Smooth muscle cell (in vitro differentiated cells): ENCODE results near the gene NEK10. TPM values are rescaled to one million over a fixed set of nuclear protein-coding genes. Genes with fewer than 3 reads are reported as not detected.

Experiments used
- DNase-seq: peaks from one replicate; lab custom pipeline; 2025; ENCODE audit not compliant: unreplicated experiment; lab: John Stamatoyannopoulos, UW
- H2AFZ ChIP-seq: fragments of 200-600 bp; sonication (generic); 2 replicates; pipeline ENCODE4 v1.6.0; 2016; ENCODE audit warnings: antibody characterized with exemption, low read depth, mild to moderate bottlenecking
- H3F3A ChIP-seq: fragments of 200-600 bp; sonication (generic); 2 replicates; pipeline ENCODE4 v1.6.0; 2017; ENCODE audit warnings: antibody characterized with exemption, low read depth
- H3K27ac ChIP-seq: fragments of 200-600 bp; sonication (generic); 2 replicates; pipeline ENCODE4 v1.5.1; 2016; ENCODE audit warnings: low read depth, mild to moderate bottlenecking
- H3K27me3 ChIP-seq: fragments of 200-600 bp; sonication (generic); 2 replicates; pipeline ENCODE4 v1.6.1; 2016; ENCODE audit warnings: low read depth, mild to moderate bottlenecking
- H3K36me3 ChIP-seq: fragments of 200-600 bp; sonication (generic); 2 replicates; pipeline ENCODE4 v1.5.1; 2016; ENCODE audit warnings: low read depth
- H3K4me1 ChIP-seq: fragments of 200-600 bp; sonication (generic); 2 replicates; pipeline ENCODE4 v1.5.1; 2016; ENCODE audit warnings: low read depth
- H3K4me2 ChIP-seq: fragments of 200-600 bp; sonication (generic); 2 replicates; pipeline ENCODE4 v1.6.0; 2016; ENCODE audit warnings: mild to moderate bottlenecking
- H3K4me3 ChIP-seq: fragments of 200-600 bp; sonication (generic); 2 replicates; pipeline ENCODE4 v1.5.1; 2016; ENCODE audit warnings: mild to moderate bottlenecking
- H3K79me2 ChIP-seq: fragments of 200-600 bp; sonication (generic); 2 replicates; pipeline ENCODE4 v1.6.0; 2016; ENCODE audit warnings: low read depth, mild to moderate bottlenecking
- H3K9ac ChIP-seq: fragments of 200-600 bp; sonication (generic); 2 replicates; pipeline ENCODE4 v1.6.0; 2016; ENCODE audit warnings: low read depth
- H3K9me3 ChIP-seq: fragments of 200-600 bp; sonication (generic); replicated peaks from 2 replicates; pipeline ENCODE4 v1.5.1; 2016; ENCODE audit warnings: low read depth
- H4K20me1 ChIP-seq: fragments of 200-600 bp; sonication (generic); 2 replicates; pipeline ENCODE4 v1.6.0; 2016; ENCODE audit warnings: low read depth
- CTCF ChIP-seq: fragments of 200-600 bp; sonication (generic); IDR thresholded peaks from 2 replicates; pipeline ENCODE4 v1.5.1; 2017; ENCODE audit warnings: borderline replicate concordance, mild to moderate bottlenecking, antibody characterized with exemption; ENCODE audit not compliant: insufficient read depth, poor library complexity, severe bottlenecking
- WGBS: methylation state at CpG from one replicate; pipeline ENCODE4 v1.1.7; 2016; ENCODE audit warnings: low lambda C conversion rate; 5-methylcytosine and 5-hydroxymethylcytosine counted together
- polyA plus RNA-seq: library from polyadenylated mRNA; unstranded; fragments of >200 nt; fragmentation: Nextera tagmentation; extraction: Ambion mirVana; gene quantifications from 2 replicates; pipeline ENCODE4 v1.2.1, GENCODE V29; 2016
- total RNA-seq: library from RNA; depleted of rRNA; stranded (reverse); fragments of >200 nt; gene quantifications from 2 replicates; pipeline ENCODE4 v1.2.3, GENCODE V29; 2014

NEK10 gene
- total and polyA plus RNA-seq, 2 experiments from 2014 or later = 2.7 TPM; not detected in 1

- 86% methylated on average over 9 of the region's 9 CpGs for WGBS
- TF ChIP-seq CTCF = no peak
Observed at GRCh38 chr3:27319847-27320526, 49.2 kb downstream of the NEK10 start.

GRCh38 chr3:27319304-27319703, 49.9 kb downstream of the NEK10 start:
- Histone ChIP-seq H3F3A (no peaks in the 10 kb centered on the region), H3K4me3 (no peak overlapping the region), H3K36me3 (no peaks in the 10 kb centered on the region), H3K27me3 (no peaks in the 10 kb centered on the region), H2AFZ (no peak overlapping the region), H3K4me1 (no peaks in the 10 kb centered on the region), H3K4me2 (no peak overlapping the region), H3K79me2 (no peaks in the 10 kb centered on the region), H4K20me1 (no peaks in the 10 kb centered on the region), H3K9me3 (no peaks in the 10 kb centered on the region), H3K9ac (no peak overlapping the region), H3K27ac (no peak overlapping the region)
- TF ChIP-seq CTCF = no peak
- 99% methylated on average over 2 of the region's 2 CpGs for WGBS
- DNase-seq = no peak

More at GRCh38 chr3:27319847-27320526, 49.2 kb downstream of the NEK10 start:
- Histone ChIP-seq H3K4me3 (no peak overlapping the region), H3K79me2 (no peaks in the 10 kb centered on the region), H3K9me3 (no peaks in the 10 kb centered on the region), H4K20me1 (no peaks in the 10 kb centered on the region), H3F3A (no peaks in the 10 kb centered on the region), H3K9ac (no peak overlapping the region), H3K4me1 (no peaks in the 10 kb centered on the region), H3K27me3 (no peaks in the 10 kb centered on the region), H2AFZ (no peak overlapping the region), H3K36me3 (no peaks in the 10 kb centered on the region), H3K27ac (no peak overlapping the region), H3K4me2 (no peak overlapping the region)
- no peak for DNase-seq

GRCh38 chr3:27317096-27317495, 52.1 kb downstream of the NEK10 start:
- Histone ChIP-seq H3K4me2 (no peak overlapping the region), H2AFZ (no peak overlapping the region), H3K9ac (no peak overlapping the region), H3K79me2 (no peaks in the 10 kb centered on the region), H3K9me3 (no peaks in the 10 kb centered on the region), H3K4me3 (no peak overlapping the region), H3K27me3 (no peaks in the 10 kb centered on the region), H3K27ac (no peak overlapping the region), H3K4me1 (no peaks in the 10 kb centered on the region), H4K20me1 (no peaks in the 10 kb centered on the region), H3F3A (no peaks in the 10 kb centered on the region), H3K36me3 (no peaks in the 10 kb centered on the region)
- TF ChIP-seq CTCF = no peak
- no peak for DNase-seq
- 96% methylated on average over 1 of the region's 1 CpG for WGBS

- Histone ChIP-seq H4K20me1 (no peaks in the 10 kb centered on the region), H3K27me3 (no peaks in the 10 kb centered on the region), H3K9me3 (no peaks in the 10 kb centered on the region), H3K36me3 (no peaks in the 10 kb centered on the region), H3K79me2 (no peaks in the 10 kb centered on the region), H3K4me1 (no peaks in the 10 kb centered on the region), H3K4me3 (no peak overlapping the region), H3K9ac (no peak overlapping the region), H3K4me2 (no peak overlapping the region), H2AFZ (no peak overlapping the region), H3F3A (no peaks in the 10 kb centered on the region), H3K27ac (no peak overlapping the region)
- DNase-seq = no peak
- 64% methylated on average over 2 of the region's 2 CpGs for WGBS
- TF ChIP-seq CTCF = no peak
Observed at GRCh38 chr3:27315003-27315402, 54.2 kb downstream of the NEK10 start.
